ENCODE measurements around the gene PSAT1. TPM values are rescaled to one million over a fixed set of nuclear protein-coding genes. Genes with fewer than 3 reads are reported as not detected.
A peak's percentile ranks its signal among the peaks of the same experiment; 100 is the strongest.

The PSAT1 gene
- polyA plus RNA-seq, 1 experiment = 307 TPM

GRCh38 chr9:78321505-78321904, 24.6 kb downstream of the PSAT1 start:
- ChIA-PET POLR2A (interaction anchor here (0.5 kb wide), 1 partner anchor 1796 kb away, joined by 3 read pairs; no protein-coding TSS in a partner anchor), CTCF (no interaction called here)
- H3K27me3 ChIP-seq (ENCODE audit: control insufficient read depth, insufficient read depth, low read length) = no peaks in the 10 kb centered on the region
- H3K4me3 ChIP-seq (ENCODE audit: low read depth, low read length) = no peak overlapping the region
- peaks cover 13% of the 10 kb centered on the region for H3K36me3 ChIP-seq (ENCODE audit: control insufficient read depth, insufficient read depth, low read length)
- TF ChIP-seq CTCF (IDR thresholded peaks at IDR 0.05; ENCODE audit: insufficient read depth, low read depth, low read length) = no peak
- DNase-seq (ENCODE audit: low read depth) = no peak

- H3K4me3 ChIP-seq (ENCODE audit: low read depth, low read length) = no peak overlapping the region
- H3K36me3 ChIP-seq (ENCODE audit: control insufficient read depth, insufficient read depth, low read length) = peaks cover 24% of the 10 kb centered on the region
- H3K27me3 ChIP-seq (ENCODE audit: control insufficient read depth, insufficient read depth, low read length) = no peaks in the 10 kb centered on the region
- ChIA-PET CTCF (no interaction called here), POLR2A (no interaction called here)
- no peak for DNase-seq (ENCODE audit: low read depth)
- no peak for TF ChIP-seq CTCF (IDR thresholded peaks at IDR 0.05; ENCODE audit: insufficient read depth, low read depth, low read length)
Measured at GRCh38 chr9:78324068-78324650, 27.2 kb downstream of the PSAT1 start.

GRCh38 chr9:78324682-78325081, 27.8 kb downstream of the PSAT1 start:
- CTCF ChIA-PET = interaction anchor here (0.8 to 1.6 kb wide), 2 partner anchors 9 to 38 kb away, joined by 3 to 4 read pairs; no protein-coding TSS in a partner anchor
- no peak overlapping the region for H3K4me3 ChIP-seq (ENCODE audit: low read depth, low read length)
- TF ChIP-seq CTCF (IDR thresholded peaks at IDR 0.05; ENCODE audit: insufficient read depth, low read depth, low read length) = no peak
- POLR2A ChIA-PET = no interaction called here
- DNase-seq (ENCODE audit: low read depth) = no peak
- peaks cover 19% of the 10 kb centered on the region for H3K36me3 ChIP-seq (ENCODE audit: control insufficient read depth, insufficient read depth, low read length)
- no peaks in the 10 kb centered on the region for H3K27me3 ChIP-seq (ENCODE audit: control insufficient read depth, insufficient read depth, low read length)

GRCh38 chr9:78325343-78325742, 28.4 kb downstream of the PSAT1 start:
- CTCF ChIA-PET = interaction anchor here (0.8 to 1.6 kb wide), 2 partner anchors 8 to 38 kb away, joined by 3 to 4 read pairs; no protein-coding TSS in a partner anchor

GRCh38 chr9:78325846-78326360, 29.0 kb downstream of the PSAT1 start:
- H3K27me3 ChIP-seq (ENCODE audit: control insufficient read depth, insufficient read depth, low read length) = no peaks in the 10 kb centered on the region
- H3K4me3 ChIP-seq (ENCODE audit: low read depth, low read length) = no peak overlapping the region
- TF ChIP-seq CTCF (IDR thresholded peaks at IDR 0.05; ENCODE audit: insufficient read depth, low read depth, low read length) = no peak
- no peak for DNase-seq (ENCODE audit: low read depth)
- ChIA-PET CTCF (interaction anchor here (1.6 kb wide), 1 partner anchor 37 kb away, joined by 4 read pairs; no protein-coding TSS in a partner anchor), POLR2A (no interaction called here)
- peaks cover 19% of the 10 kb centered on the region for H3K36me3 ChIP-seq (ENCODE audit: control insufficient read depth, insufficient read depth, low read length)

More at GRCh38 chr9:78325343-78325742, 28.4 kb downstream of the PSAT1 start:
- no peaks in the 10 kb centered on the region for H3K27me3 ChIP-seq (ENCODE audit: control insufficient read depth, insufficient read depth, low read length)
- peaks cover 18% of the 10 kb centered on the region for H3K36me3 ChIP-seq (ENCODE audit: control insufficient read depth, insufficient read depth, low read length)
- POLR2A ChIA-PET = no interaction called here
- peak; percentile 42 for DNase-seq (ENCODE audit: low read depth)
- H3K4me3 ChIP-seq (ENCODE audit: low read depth, low read length) = no peak overlapping the region
- TF ChIP-seq CTCF (IDR thresholded peaks at IDR 0.05; ENCODE audit: insufficient read depth, low read depth, low read length) = no peak
